GM13977 (cell line): ENCODE data around the gene MOB4.

ENCODE experiments used
- DNase-seq: peaks from one replicate; pipeline ENCODE4 v3.0.0; 2012; ENCODE audit warnings: low spot score
- in situ Hi-C: fragments of 300-500 bp; cut with MboI; formaldehyde crosslinking; loops from one replicate; pipeline ENCODE4 v1.12.0; 2022; ENCODE audit warnings: low sequenced_read_pairs, low pct_unique_long_range_greater_than_20kb, mixed read lengths, inconsistent platforms; ENCODE audit not compliant: unreplicated experiment
- TF ChIP-seq, protein P1 (sequence below): IDR thresholded peaks from 2 replicates; pipeline ENCODE4 v1.5.1; 2012; ENCODE audit warnings: mild to moderate bottlenecking, control low read depth; ENCODE audit not compliant: insufficient read depth; ENCODE audit errors: extremely low read depth, missing control alignments

MOB4 gene

GRCh38 chr2:197500503-197501131, 15.2 kb upstream of the MOB4 start:
- peak; percentile 23 for DNase-seq
- in situ Hi-C loops = no loop called here
- TF ChIP-seq, protein P1, sequence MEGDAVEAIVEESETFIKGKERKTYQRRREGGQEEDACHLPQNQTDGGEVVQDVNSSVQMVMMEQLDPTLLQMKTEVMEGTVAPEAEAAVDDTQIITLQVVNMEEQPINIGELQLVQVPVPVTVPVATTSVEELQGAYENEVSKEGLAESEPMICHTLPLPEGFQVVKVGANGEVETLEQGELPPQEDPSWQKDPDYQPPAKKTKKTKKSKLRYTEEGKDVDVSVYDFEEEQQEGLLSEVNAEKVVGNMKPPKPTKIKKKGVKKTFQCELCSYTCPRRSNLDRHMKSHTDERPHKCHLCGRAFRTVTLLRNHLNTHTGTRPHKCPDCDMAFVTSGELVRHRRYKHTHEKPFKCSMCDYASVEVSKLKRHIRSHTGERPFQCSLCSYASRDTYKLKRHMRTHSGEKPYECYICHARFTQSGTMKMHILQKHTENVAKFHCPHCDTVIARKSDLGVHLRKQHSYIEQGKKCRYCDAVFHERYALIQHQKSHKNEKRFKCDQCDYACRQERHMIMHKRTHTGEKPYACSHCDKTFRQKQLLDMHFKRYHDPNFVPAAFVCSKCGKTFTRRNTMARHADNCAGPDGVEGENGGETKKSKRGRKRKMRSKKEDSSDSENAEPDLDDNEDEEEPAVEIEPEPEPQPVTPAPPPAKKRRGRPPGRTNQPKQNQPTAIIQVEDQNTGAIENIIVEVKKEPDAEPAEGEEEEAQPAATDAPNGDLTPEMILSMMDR = no peak

DNA sequence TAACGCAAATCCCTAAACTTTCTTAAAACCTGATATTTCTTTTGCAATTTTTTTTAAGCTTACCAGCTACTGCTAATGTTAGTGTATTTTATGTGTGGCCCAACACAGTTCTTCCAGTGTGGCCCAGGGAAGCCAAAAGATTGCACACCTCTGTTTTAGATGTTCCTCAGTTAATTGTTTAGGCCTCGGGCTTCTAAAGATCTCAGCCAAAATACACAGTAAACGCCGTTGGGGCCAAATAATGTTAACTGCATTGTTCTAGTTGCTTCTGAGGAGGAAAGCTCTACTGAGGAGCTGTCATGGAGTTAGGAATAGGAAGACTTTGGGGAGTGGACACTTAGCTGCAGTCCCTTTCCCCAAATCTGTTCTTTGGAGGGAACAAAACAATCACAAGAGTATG, 13.7 kb upstream of the MOB4 start:
- TF ChIP-seq, protein P1 = no peak
- no peak for DNase-seq
- in situ Hi-C loops = no loop called here

- TF ChIP-seq, protein P1 = no peak
- no peak for DNase-seq
- in situ Hi-C loops = no loop called here
Measured at GRCh38 chr2:197502685-197503084, 13.2 kb upstream of the MOB4 start.

- TF ChIP-seq, protein P1 = no peak
- DNase-seq = no peak
- in situ Hi-C loops = no loop called here
Measured at GRCh38 chr2:197504000-197504399, 11.9 kb upstream of the MOB4 start.

DNA sequence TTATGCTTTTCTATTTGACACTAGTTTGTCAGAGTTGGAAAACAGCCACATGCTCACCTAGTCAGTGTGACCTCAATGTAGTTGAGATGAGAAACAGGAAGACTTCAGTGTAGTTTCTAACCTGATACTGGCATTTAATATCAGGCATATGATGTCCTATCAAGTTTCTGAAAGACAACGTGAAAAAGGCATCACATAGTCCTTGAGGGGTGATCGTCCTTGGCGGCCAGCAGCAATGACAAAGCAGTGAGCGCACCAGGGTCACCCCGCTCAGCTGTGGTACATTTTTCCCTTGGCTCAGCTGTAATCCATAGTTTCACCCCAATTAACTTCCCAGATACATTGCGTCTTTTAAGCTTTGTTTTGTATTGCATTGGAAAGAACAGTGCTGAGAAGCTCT, 11.4 kb upstream of the MOB4 start:
- TF ChIP-seq, protein P1 = no peak
- no peak for DNase-seq
- in situ Hi-C loops = no loop called here

DNA sequence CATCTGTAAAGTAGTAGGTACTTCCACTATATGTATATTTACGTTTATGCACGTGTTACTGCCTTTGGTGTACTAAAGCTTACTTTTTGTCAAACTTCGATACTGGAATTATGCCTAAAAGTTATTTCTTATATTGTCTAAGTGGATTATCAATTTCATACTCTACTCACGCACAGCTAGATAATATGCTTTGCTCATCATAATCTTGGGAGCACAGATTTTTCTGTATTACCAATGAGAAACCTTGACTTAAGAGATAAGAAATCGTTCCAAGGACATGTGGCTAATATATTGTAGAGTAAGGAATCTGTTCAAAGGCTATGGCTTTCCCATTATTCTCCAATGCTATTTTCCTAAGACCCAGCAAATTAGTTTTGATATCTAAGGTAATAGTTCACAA, 9.2 kb upstream of the MOB4 start:
- TF ChIP-seq, protein P1 = no peak
- DNase-seq = no peak
- in situ Hi-C loops = no loop called here
